KMS-11 (cell line): Measurements from ENCODE around the gene METRN.

Experiments used
- H2AFZ ChIP-seq: fragments of 200-600 bp; sonication (generic); 2 replicates; pipeline ENCODE4 v1.6.1; 2016; ENCODE audit warnings: antibody characterized with exemption, mixed run types, low read depth
- H3K27ac ChIP-seq: fragments of 200-600 bp; sonication (generic); 2 replicates; pipeline ENCODE4 v1.6.1; 2016; ENCODE audit warnings: mild to moderate bottlenecking, mixed run types
- H3K27me3 ChIP-seq: fragments of 200-600 bp; sonication (generic); 2 replicates; pipeline ENCODE4 v1.6.1; 2017; ENCODE audit warnings: mild to moderate bottlenecking, low read depth, mixed run types, moderate library complexity; ENCODE audit not compliant: insufficient read depth
- H3K36me3 ChIP-seq: fragments of 200-600 bp; sonication (generic); 2 replicates; pipeline ENCODE4 v1.6.1; 2017; ENCODE audit warnings: mild to moderate bottlenecking, mixed run types; ENCODE audit not compliant: insufficient read depth
- H3K4me1 ChIP-seq: fragments of 200-600 bp; sonication (generic); 2 replicates; pipeline ENCODE4 v1.6.1; 2016; ENCODE audit warnings: mild to moderate bottlenecking, low read depth, mixed run types; ENCODE audit not compliant: poor library complexity, severe bottlenecking
- H3K4me2 ChIP-seq: fragments of 200-600 bp; sonication (generic); 2 replicates; pipeline ENCODE4 v1.7.0; 2016; ENCODE audit warnings: mild to moderate bottlenecking, mixed run types
- H3K4me3 ChIP-seq: fragments of 200-600 bp; sonication (generic); IDR thresholded peaks from 2 replicates; pipeline ENCODE4 v1.6.1; 2017; ENCODE audit warnings: low read depth, low read length, mixed read lengths; ENCODE audit not compliant: insufficient read depth
- H3K79me2 ChIP-seq: fragments of 200-600 bp; sonication (generic); 2 replicates; pipeline ENCODE4 v1.6.1; 2016; ENCODE audit warnings: low read depth, mixed run types; ENCODE audit not compliant: insufficient read depth
- H3K9ac ChIP-seq: fragments of 200-600 bp; sonication (generic); 2 replicates; pipeline ENCODE4 v1.6.1; 2016; ENCODE audit warnings: mild to moderate bottlenecking, mixed run types
- H4K20me1 ChIP-seq: fragments of 200-600 bp; sonication (generic); 2 replicates; pipeline ENCODE4 v1.6.1; 2016; ENCODE audit warnings: mild to moderate bottlenecking, mixed run types; ENCODE audit not compliant: insufficient read depth
- CTCF ChIP-seq: fragments of 200-600 bp; sonication (generic); conservative IDR thresholded peaks from 2 replicates; pipeline ENCODE4 v1.6.1; 2017; ENCODE audit warnings: low read depth, mild to moderate bottlenecking, antibody characterized with exemption, low read length, moderate library complexity, mixed read lengths

Gene METRN

GRCh38 chr16:683396-684070, 31.4 kb upstream of the METRN start:
- Histone ChIP-seq H3K4me3 (no peak overlapping the region), H3K36me3 (no peaks in the 10 kb centered on the region; the same call in 1 of the 2 replicates), H3K4me1 (no peaks in the 10 kb centered on the region), H3K79me2 (peaks cover 18% of the 10 kb centered on the region), H3K27me3 (no peaks in the 10 kb centered on the region), H4K20me1 (no peaks in the 10 kb centered on the region), H2AFZ (no peak overlapping the region), H3K27ac (no peak overlapping the region), H3K9ac (no peak overlapping the region), H3K4me2 (no peak overlapping the region)
- TF ChIP-seq CTCF, result no peak

- Histone ChIP-seq H2AFZ (no peak within 1 kb of the TSS), H3K36me3 (no peaks in the 10 kb centered on the region; the same call in 1 of the 2 replicates), H3K27me3 (no peaks in the 10 kb centered on the region), H3K9ac (no peak within 1 kb of the TSS), H3K27ac (no peak within 1 kb of the TSS), H3K4me3 (no peak within 1 kb of the TSS), H3K79me2 (peaks cover 18% of the 10 kb centered on the region), H3K4me2 (no peak within 1 kb of the TSS), H4K20me1 (no peaks in the 10 kb centered on the region), H3K4me1 (peaks cover under 1% of the 10 kb centered on the region)
- TF ChIP-seq CTCF, result no peak
Observed at GRCh38 chr16:684071-684794, 30.7 kb upstream of the METRN start, which contains the start of gene JMJD8. Gene JMJD8 (minus strand): TSS chr16:684334. CDS start chr16:684319, 15 bp downstream.

- Histone ChIP-seq H3K4me1 (peaks cover 4% of the 10 kb centered on the region), H4K20me1 (no peaks in the 10 kb centered on the region), H3K9ac (no peak overlapping the region), H3K79me2 (peaks cover 18% of the 10 kb centered on the region), H3K4me2 (no peak overlapping the region), H2AFZ (no peak overlapping the region), H3K36me3 (no peaks in the 10 kb centered on the region; the same call in 1 of the 2 replicates), H3K27me3 (no peaks in the 10 kb centered on the region), H3K4me3 (no peak overlapping the region), H3K27ac (no peak overlapping the region)
- TF ChIP-seq CTCF, result no peak
Observed at GRCh38 chr16:684961-685696, 29.8 kb upstream of the METRN start.

- H3K36me3 ChIP-seq, result no peaks in the 10 kb centered on the region; the same call in 1 of the 2 replicates
- no peak overlapping the region for H3K27ac ChIP-seq
- TF ChIP-seq CTCF, result 0 out of 2 replicates have a peak, but pooled peaks have one; percentile 30
- peaks cover 4% of the 10 kb centered on the region for H3K4me1 ChIP-seq
- no peak overlapping the region for H3K9ac ChIP-seq
- peaks cover 4% of the 10 kb centered on the region; the same call in 1 of the 2 replicates for H3K27me3 ChIP-seq
- no peak overlapping the region for H3K4me2 ChIP-seq
- no peaks in the 10 kb centered on the region for H4K20me1 ChIP-seq
- H3K79me2 ChIP-seq, result peaks cover 13% of the 10 kb centered on the region
- H3K4me3 ChIP-seq, result no peak overlapping the region
- no peak overlapping the region for H2AFZ ChIP-seq
Observed at GRCh38 chr16:685967-686366, 29.0 kb upstream of the METRN start.
